Trophoblast cell (in vitro differentiated cells and primary cell): ENCODE data around the gene PALLD.
A peak's percentile ranks its signal among the peaks of the same experiment; 100 is the strongest.
"Not testable (repeated sequence)": the region's sequence is repeated elsewhere in the genome, so short reads cannot be mapped to it uniquely, and the experiment has no call there.

Source experiments
- DNase-seq, 2 donors: peaks; one replicate each; pipeline ENCODE4 v3.0.0-alpha.2; 2016
- H2AFZ ChIP-seq: 2 replicates; pipeline ENCODE4 v1.6.1; 2013; ENCODE audit warnings: low read length, moderate library complexity, mild to moderate bottlenecking; ENCODE audit not compliant: insufficient read depth, poor library complexity
- H2AK5ac ChIP-seq: 2 replicates; pipeline ENCODE4 v1.6.1; 2013; ENCODE audit warnings: mild to moderate bottlenecking, low read length
- H2BK120ac ChIP-seq: 2 replicates; pipeline ENCODE4 v1.6.1; 2013; ENCODE audit warnings: low read length, mild to moderate bottlenecking, moderate library complexity; ENCODE audit not compliant: insufficient read depth, poor library complexity
- H2BK12ac ChIP-seq: 2 replicates; pipeline ENCODE4 v1.6.1; 2013; ENCODE audit warnings: mild to moderate bottlenecking, low read length, moderate library complexity
- H2BK5ac ChIP-seq: 2 replicates; pipeline ENCODE4 v1.6.1; 2013; ENCODE audit warnings: low read length, low read depth, moderate library complexity, mild to moderate bottlenecking; ENCODE audit not compliant: poor library complexity
- H3K14ac ChIP-seq: 2 replicates; pipeline ENCODE4 v1.6.1; 2013; ENCODE audit warnings: mild to moderate bottlenecking, low read length
- H3K18ac ChIP-seq: 2 replicates; pipeline ENCODE4 v1.6.1; 2013; ENCODE audit warnings: mild to moderate bottlenecking, low read length
- H3K23ac ChIP-seq: 2 replicates; pipeline ENCODE4 v1.6.1; 2013; ENCODE audit warnings: low read length
- H3K27ac ChIP-seq: 2 replicates; pipeline ENCODE4 v1.5.1; 2013; ENCODE audit warnings: low read depth, mild to moderate bottlenecking, inconsistent platforms, low read length, moderate library complexity
- H3K27me3 ChIP-seq: 2 replicates; pipeline ENCODE4 v1.6.1; 2013; ENCODE audit warnings: inconsistent platforms, mild to moderate bottlenecking, low read length, moderate library complexity; ENCODE audit not compliant: insufficient read depth
- H3K36me3 ChIP-seq, 2 experiments: 1 replicate in 1 of 2; 2 replicates in 1 of 2; pipeline ENCODE4 v1.6.1; 2013; ENCODE audit warnings: low read length in 2 of 2, mild to moderate bottlenecking in 2 of 2, moderate library complexity in 1 of 2; ENCODE audit not compliant: insufficient read depth in 2 of 2, control insufficient read depth in 1 of 2
- H3K4ac ChIP-seq: 2 replicates; pipeline ENCODE4 v1.6.1; 2013; ENCODE audit warnings: low read depth, mild to moderate bottlenecking, low read length, moderate library complexity
- H3K4me1 ChIP-seq, 2 experiments: 1 replicate in 1 of 2; 2 replicates in 1 of 2; pipeline ENCODE4 v1.6.1; 2013; ENCODE audit warnings: low read length in 2 of 2, mild to moderate bottlenecking in 2 of 2, moderate library complexity in 1 of 2; ENCODE audit not compliant: insufficient read depth in 2 of 2, control insufficient read depth in 1 of 2
- H3K4me2 ChIP-seq: 2 replicates; pipeline ENCODE4 v1.6.1; 2013; ENCODE audit warnings: inconsistent platforms, mild to moderate bottlenecking, low read length, moderate library complexity
- H3K4me3 ChIP-seq: 2 replicates; pipeline ENCODE4 v1.5.1; 2013; ENCODE audit warnings: mild to moderate bottlenecking, low read depth, low read length, inconsistent platforms
- H3K79me1 ChIP-seq: one replicate; pipeline ENCODE4 v1.6.1; 2013; ENCODE audit warnings: low read length
- H3K79me2 ChIP-seq: 2 replicates; pipeline ENCODE4 v1.6.1; 2013; ENCODE audit warnings: low read length, mild to moderate bottlenecking; ENCODE audit not compliant: control insufficient read depth, insufficient read depth, poor library complexity
- H3K9ac ChIP-seq: 2 replicates; pipeline ENCODE4 v1.6.1; 2013; ENCODE audit warnings: mild to moderate bottlenecking, low read length
- H3K9me3 ChIP-seq: 2 replicates; pipeline ENCODE4 v1.6.1; 2013; ENCODE audit warnings: low read depth, mild to moderate bottlenecking, control low read depth, inconsistent platforms, low read length; ENCODE audit not compliant: insufficient read depth
- H4K12ac ChIP-seq: 2 replicates; pipeline ENCODE4 v1.6.1; 2013; ENCODE audit warnings: low read depth, mild to moderate bottlenecking, low read length, moderate library complexity
- H4K8ac ChIP-seq: 2 replicates; pipeline ENCODE4 v1.6.1; 2013; ENCODE audit warnings: low read depth, mild to moderate bottlenecking, low read length, moderate library complexity
- H4K91ac ChIP-seq: one replicate; pipeline ENCODE4 v1.6.1; 2013; ENCODE audit warnings: low read depth, mild to moderate bottlenecking, low read length, moderate library complexity
- WGBS: extraction: QIAGEN DNeasy Blood & Tissue Kit; methylation state at CpG from one replicate; pipeline ENCODE4 v1.1.7; 2013; ENCODE audit warnings: missing lambda C conversion rate; ENCODE audit not compliant: insufficient read length, insufficient coverage; ENCODE audit errors: extremely low coverage; 5-methylcytosine and 5-hydroxymethylcytosine counted together

PALLD gene

GRCh38 chr4:168931215-168931650, 434.4 kb downstream of the PALLD start:
- no peak overlapping the region for H2AK5ac ChIP-seq
- H2AFZ ChIP-seq: no peak overlapping the region

GRCh38 chr4:168932138-168932537, 435.3 kb downstream of the PALLD start:
- Histone ChIP-seq H3K23ac (no peak overlapping the region), H2BK12ac (no peak overlapping the region), H3K36me3 (peaks cover 14 to 25% of the 10 kb centered on the region in 2 experiments), H3K4me1 (no peaks in the 10 kb centered on the region), H3K4me2 (no peak overlapping the region), H3K4me3 (no peak overlapping the region), H3K14ac (no peak overlapping the region), H2AK5ac (no peak overlapping the region), H2AFZ (no peak overlapping the region), H3K9me3 (peaks cover 12% of the 10 kb centered on the region), H3K9ac (no peak overlapping the region), H3K79me1 (no peaks in the 10 kb centered on the region), H4K12ac (no peak overlapping the region), H3K79me2 (no peaks in the 10 kb centered on the region), H3K27ac (no peak overlapping the region), H4K8ac (no peak overlapping the region), H3K18ac (no peak overlapping the region), H3K4ac (no peak overlapping the region), H2BK120ac (no peak overlapping the region), H2BK5ac (no peak overlapping the region), H4K91ac (no peak overlapping the region), H3K27me3 (no peaks in the 10 kb centered on the region)
- DNase-seq: no peak

More at GRCh38 chr4:168931215-168931650, 434.4 kb downstream of the PALLD start:
- H2BK5ac ChIP-seq: no peak overlapping the region
- no peak overlapping the region for H3K27ac ChIP-seq
- no peak for DNase-seq
- peaks cover 15 to 27% of the 10 kb centered on the region in 2 experiments for H3K36me3 ChIP-seq
- H2BK120ac ChIP-seq: no peak overlapping the region
- H3K4ac ChIP-seq: no peak overlapping the region
- H3K14ac ChIP-seq: no peak overlapping the region
- no peaks in the 10 kb centered on the region for H3K79me1 ChIP-seq
- H3K4me2 ChIP-seq: no peak overlapping the region
- no peak overlapping the region for H4K12ac ChIP-seq
- no peak overlapping the region for H4K8ac ChIP-seq
- H3K27me3 ChIP-seq: no peaks in the 10 kb centered on the region
- H3K9me3 ChIP-seq: peaks cover 12% of the 10 kb centered on the region
- no peaks in the 10 kb centered on the region for H3K4me1 ChIP-seq
- H3K79me2 ChIP-seq: no peaks in the 10 kb centered on the region
- H4K91ac ChIP-seq: no peak overlapping the region
- H3K23ac ChIP-seq: no peak overlapping the region
- H2BK12ac ChIP-seq: no peak overlapping the region
- no peak overlapping the region for H3K9ac ChIP-seq
- no peak overlapping the region for H3K4me3 ChIP-seq
- no peak overlapping the region for H3K18ac ChIP-seq

- Histone ChIP-seq H4K8ac (no peak overlapping the region), H2AK5ac (no peak overlapping the region), H2BK120ac (no peak overlapping the region), H3K27ac (no peak overlapping the region), H3K36me3 (peaks cover 13 to 19% of the 10 kb centered on the region in 2 experiments), H2BK12ac (no peak overlapping the region), H2AFZ (no peak overlapping the region), H3K79me2 (no peaks in the 10 kb centered on the region), H2BK5ac (no peak overlapping the region), H3K4ac (no peak overlapping the region), H3K18ac (no peak overlapping the region), H3K9ac (no peak overlapping the region), H3K79me1 (no peaks in the 10 kb centered on the region), H3K27me3 (no peaks in the 10 kb centered on the region), H3K23ac (no peak overlapping the region), H3K9me3 (peaks cover 12% of the 10 kb centered on the region), H3K4me3 (no peak overlapping the region), H4K12ac (no peak overlapping the region), H3K4me2 (no peak overlapping the region), H3K4me1 (no peaks in the 10 kb centered on the region), H4K91ac (no peak overlapping the region), H3K14ac (no peak overlapping the region)
- no peak for DNase-seq
Observed at GRCh38 chr4:168933423-168933822, 436.6 kb downstream of the PALLD start.

GRCh38 chr4:168937473-168937872, 440.6 kb downstream of the PALLD start:
- H3K4me1 ChIP-seq, H4K12ac ChIP-seq, H3K4me3 ChIP-seq, H3K27ac ChIP-seq, H3K9me3 ChIP-seq, H3K79me1 ChIP-seq, H2BK12ac ChIP-seq, H3K23ac ChIP-seq, H4K91ac ChIP-seq, H3K4me2 ChIP-seq, H2AFZ ChIP-seq, H4K8ac ChIP-seq, H3K4ac ChIP-seq, H3K27me3 ChIP-seq, H2BK5ac ChIP-seq, H3K9ac ChIP-seq, H3K14ac ChIP-seq, H3K79me2 ChIP-seq, H2AK5ac ChIP-seq, H3K36me3 ChIP-seq, H3K18ac ChIP-seq, DNase-seq, H2BK120ac ChIP-seq: not testable (repeated sequence)
- no CpG with 5 or more reads among the region's 3 CpGs for WGBS

- H3K36me3 ChIP-seq: no peaks in the 10 kb centered on the region
- H3K27me3 ChIP-seq: no peaks in the 10 kb centered on the region
- no peak overlapping the region for H4K12ac ChIP-seq
- no peak overlapping the region for H2AFZ ChIP-seq
- H3K4me1 ChIP-seq: no peaks in the 10 kb centered on the region
- H3K27ac ChIP-seq: no peak overlapping the region
- no peak overlapping the region for H4K91ac ChIP-seq
- H2AK5ac ChIP-seq: no peak overlapping the region
- no peak overlapping the region for H2BK12ac ChIP-seq
- H3K18ac ChIP-seq: no peak overlapping the region
- no peak overlapping the region for H3K4me3 ChIP-seq
- H2BK5ac ChIP-seq: no peak overlapping the region
- no peak overlapping the region for H3K14ac ChIP-seq
- H3K4me2 ChIP-seq: no peak overlapping the region
- no peaks in the 10 kb centered on the region for H3K79me2 ChIP-seq
- H4K8ac ChIP-seq: no peak overlapping the region
- no CpG with 5 or more reads among the region's 3 CpGs for WGBS
- H3K9me3 ChIP-seq: no peaks in the 10 kb centered on the region
- no peak overlapping the region for H3K4ac ChIP-seq
- no peak overlapping the region for H2BK120ac ChIP-seq
- H3K79me1 ChIP-seq: no peaks in the 10 kb centered on the region
- peak in 1 of 2 donors; percentile 44 for DNase-seq
- H3K9ac ChIP-seq: no peak overlapping the region
- H3K23ac ChIP-seq: no peak overlapping the region
Observed at GRCh38 chr4:168942985-168943384, 446.1 kb downstream of the PALLD start.
